ENCODE results near the gene PPP1R12B.
"Not testable (repeated sequence)": the region's sequence is repeated elsewhere in the genome, so short reads cannot be mapped to it uniquely, and the experiment has no call there.

PPP1R12B gene

DNA sequence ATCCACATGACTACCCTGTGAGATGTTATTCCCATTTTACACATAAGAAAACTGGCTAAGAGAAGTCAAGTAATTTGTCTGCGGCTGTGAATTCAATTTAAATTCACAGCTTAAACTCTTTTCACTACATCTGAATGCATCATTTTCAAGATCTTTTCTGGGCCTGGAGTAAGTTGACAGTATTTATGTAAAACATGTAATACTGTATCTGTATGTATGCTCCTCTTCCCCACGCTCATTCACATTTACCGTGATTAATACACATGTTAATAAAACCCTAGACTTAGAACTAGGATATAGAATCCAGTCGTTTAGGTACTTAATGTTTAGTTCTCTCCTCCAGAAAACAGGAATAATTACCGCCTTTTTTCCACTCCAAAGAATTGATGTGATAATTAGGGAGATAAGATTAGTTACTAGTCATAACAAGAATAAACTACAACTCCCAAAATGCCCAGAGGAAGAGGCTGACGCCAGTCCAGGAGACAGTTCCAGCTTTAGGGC lies 442 bp upstream of the PPP1R12B start:
- DNase-seq: no peak

- no peak for DNase-seq
Measured at GRCh38 chr1:202349206-202349928, 868 bp downstream of the PPP1R12B start.

- no peak for DNase-seq
Measured at GRCh38 chr1:202351725-202352124, 3.2 kb downstream of the PPP1R12B start.

DNA sequence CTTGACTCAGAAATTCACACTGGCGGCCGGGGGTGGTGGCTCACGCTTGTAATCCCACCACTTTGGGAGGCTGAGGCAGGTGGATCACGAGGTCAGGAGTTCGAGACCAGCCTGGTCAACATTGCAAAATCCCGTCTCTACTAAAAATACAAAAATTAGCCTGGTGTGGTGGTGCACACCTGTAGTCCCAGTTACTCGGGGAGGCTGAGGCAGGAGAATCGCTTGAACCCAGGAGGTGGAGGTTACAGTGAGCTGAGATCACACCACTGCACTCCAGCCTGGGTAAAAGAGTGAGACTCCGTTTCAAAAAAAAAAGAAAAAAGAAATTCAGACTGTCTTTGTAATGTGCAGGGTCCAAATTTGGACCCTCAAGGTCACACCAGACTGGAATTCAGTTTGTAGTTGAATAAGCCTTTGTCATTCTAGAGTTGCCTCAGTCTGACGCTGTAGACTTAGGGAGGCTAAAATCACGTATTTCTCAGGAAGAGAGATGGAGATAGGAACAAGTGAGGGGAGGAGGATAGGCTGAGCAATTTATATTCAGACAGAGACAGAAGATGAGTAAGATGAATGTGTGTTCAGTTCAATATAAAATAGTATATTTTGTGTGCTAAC lies 4.2 kb downstream of the PPP1R12B start:
- not testable (repeated sequence) for DNase-seq

GRCh38 chr1:202355944-202356553 lies 7.5 kb downstream of the PPP1R12B start:
- DNase-seq: no peak

GRCh38 chr1:202357506-202357905 lies 9.0 kb downstream of the PPP1R12B start:
- no peak for DNase-seq

GRCh38 chr1:202361224-202361623 lies 12.7 kb downstream of the PPP1R12B start:
- no peak for DNase-seq

- DNase-seq: no peak
Measured at GRCh38 chr1:202361701-202362100, 13.2 kb downstream of the PPP1R12B start.

GRCh38 chr1:202362212-202362611 lies 13.7 kb downstream of the PPP1R12B start:
- DNase-seq: no peak

DNA sequence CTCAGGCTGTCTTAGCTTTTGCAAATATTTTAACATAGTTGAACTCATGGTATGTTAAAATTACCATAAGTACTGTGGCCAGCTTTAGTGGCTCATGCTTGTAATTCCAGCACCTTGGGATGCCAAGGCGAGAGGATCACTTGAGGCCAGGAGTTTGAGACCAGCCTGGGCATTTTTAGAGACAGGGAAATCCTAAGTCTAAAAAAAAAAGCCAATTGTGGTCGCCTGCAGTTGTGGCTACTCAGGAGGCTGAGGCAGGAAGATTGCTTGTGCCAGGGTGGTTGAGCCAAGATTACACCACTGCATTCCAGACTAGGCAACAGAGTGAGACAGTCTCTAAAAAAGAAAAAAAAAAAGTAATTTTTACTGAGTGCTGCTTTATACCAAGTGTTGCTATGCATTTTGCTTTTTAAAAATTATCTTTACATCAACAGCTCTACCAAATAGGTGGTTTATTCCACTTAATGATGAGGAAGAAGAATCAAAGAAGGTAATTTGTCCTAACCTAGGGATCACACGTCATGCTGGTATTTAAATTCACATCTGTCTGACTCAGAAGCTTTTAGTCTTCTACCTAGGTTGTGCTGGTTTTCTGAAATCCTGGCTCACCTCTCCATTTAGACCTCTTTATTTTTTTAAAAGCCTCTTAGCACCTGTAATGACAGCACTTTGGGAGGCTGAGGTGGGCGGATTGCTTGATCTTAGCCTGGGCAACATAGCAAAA lies 16.8 kb downstream of the PPP1R12B start:
- DNase-seq: no peak

- no peak for DNase-seq
Measured at GRCh38 chr1:202367271-202367670, 18.8 kb downstream of the PPP1R12B start.

GRCh38 chr1:202370906-202371305 lies 22.4 kb downstream of the PPP1R12B start:
- not testable (repeated sequence) for DNase-seq

DNA sequence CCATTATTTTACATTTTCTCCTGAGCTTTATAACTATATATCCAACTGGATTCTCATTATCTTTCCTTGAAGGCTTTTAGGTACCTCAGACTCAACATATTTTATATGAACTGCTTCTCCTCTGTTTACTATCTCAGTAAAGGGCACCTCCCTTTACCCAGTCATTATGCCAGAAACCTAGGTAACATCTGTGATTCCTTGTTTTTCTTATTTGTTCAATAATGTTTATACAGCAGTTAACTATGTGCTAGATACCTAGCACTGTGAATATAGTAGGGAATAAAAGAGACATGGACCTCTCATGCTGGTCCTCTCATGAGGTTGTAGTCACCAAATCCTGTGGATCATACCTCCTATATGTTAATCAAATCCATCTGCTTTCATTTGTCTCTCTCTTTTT lies 25.6 kb downstream of the PPP1R12B start:
- DNase-seq: no peak

DNA sequence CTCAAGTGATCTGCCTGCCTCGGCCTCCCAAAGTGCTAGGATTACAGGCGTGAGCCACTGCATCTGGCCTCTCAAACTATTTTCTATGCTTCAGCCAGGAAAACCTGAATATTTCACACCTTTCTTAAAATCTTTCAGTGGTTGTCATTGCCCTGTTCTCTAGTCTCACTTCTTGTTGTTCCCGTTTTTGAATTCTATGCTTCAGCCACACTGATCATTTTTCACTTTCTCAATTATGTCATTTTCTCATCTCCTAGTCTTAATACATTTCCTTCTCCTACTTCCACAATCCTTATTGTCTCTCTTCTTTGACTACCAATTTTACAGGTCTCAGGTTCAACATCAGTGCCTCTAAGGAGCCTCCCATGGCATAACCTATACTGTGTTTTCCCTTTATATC lies 26.7 kb downstream of the PPP1R12B start:
- not testable (repeated sequence) for DNase-seq

DNA sequence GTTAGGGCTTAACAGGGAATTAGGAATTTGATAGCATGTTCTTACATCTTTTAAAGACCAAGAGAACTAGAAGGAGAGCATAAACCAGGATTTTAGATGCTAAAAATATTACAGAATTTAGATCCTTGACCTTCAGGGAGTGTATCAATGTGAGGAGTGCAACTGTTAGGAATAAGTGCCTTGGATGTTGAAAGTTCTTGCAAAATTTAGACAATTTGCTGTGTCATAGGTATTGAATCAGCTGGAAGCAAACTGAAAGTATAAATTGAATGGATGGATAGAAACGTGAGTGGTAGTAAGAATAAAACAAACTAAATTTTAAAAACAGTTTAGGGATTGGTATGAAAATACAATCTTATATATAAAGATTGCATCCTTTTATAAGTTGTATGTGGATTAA lies 27.7 kb downstream of the PPP1R12B start:
- DNase-seq: no peak

DNA sequence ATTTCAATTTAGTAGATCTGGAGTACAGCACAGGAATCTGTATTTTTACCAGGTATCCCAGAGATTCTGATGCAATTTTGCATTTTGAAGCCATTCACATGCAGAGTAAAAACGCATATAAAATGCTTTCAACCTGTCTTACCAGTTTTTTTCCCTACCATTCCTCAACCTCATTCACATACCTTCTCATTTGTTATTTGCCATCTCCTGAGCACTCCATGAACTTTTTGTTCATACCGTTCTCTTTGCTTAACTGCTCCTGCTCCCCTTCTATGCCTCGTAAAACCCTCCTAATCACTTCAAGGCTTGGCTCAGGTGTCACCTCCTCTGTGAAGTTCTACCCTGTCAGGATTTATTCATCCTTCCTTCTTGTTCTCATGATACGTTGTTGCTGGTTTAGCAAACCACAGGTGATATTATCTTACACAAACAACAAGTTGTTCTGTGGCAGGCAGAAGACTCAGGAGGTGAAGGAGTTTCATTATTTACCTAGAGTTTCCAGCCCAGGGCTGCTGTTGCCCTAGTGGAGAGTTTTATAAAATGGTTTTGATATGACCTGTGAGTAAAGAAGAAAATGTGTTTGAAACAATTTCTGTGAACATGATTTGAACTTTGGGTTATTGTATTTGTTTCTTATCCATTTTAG lies 31.5 kb downstream of the PPP1R12B start:
- not testable (repeated sequence) for DNase-seq

DNA sequence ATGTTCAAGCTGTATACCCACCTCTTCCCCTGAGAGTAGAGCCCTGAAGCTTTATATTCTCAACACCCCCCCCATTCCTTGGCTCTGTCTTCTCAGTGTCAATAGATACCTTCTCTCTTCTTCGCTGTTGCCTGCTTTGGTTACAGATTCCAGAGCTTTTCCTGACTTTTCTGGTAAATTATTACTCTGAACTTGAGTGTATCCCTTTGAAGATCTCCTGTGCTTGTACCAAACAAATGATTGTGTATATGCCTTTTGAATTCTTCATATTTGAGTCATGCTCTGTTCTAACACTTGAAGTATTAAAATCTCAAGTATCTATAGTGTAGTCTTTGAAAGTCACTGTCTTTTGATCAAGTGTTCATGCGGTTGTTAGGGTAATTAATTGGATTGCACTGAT lies 32.0 kb downstream of the PPP1R12B start:
- DNase-seq: not testable (repeated sequence)

GRCh38 chr1:202381867-202382266 lies 33.4 kb downstream of the PPP1R12B start:
- not testable (repeated sequence) for DNase-seq

DNA sequence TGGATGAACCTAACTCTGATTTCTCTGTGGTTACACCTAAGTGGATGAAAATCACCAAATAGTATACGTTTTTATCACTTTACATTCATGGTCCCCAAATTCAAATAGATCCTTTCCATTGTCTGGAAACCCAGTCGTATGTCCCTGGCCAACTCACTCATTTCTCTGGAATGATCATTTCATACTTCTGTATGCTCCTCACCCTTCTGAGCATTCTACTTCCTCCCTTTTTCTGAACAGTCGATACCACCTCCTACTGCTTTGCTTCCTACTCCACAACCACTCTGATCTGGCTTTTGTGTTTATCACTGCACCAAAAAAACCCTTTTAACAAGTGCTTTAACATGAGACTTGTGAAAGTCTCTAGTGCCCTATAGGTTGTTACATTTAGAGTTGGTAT lies 47.3 kb downstream of the PPP1R12B start:
- DNase-seq: not testable (repeated sequence)

- DNase-seq: no peak
Measured at GRCh38 chr1:202397256-202397655, 48.8 kb downstream of the PPP1R12B start.

GRCh38 chr1:202398439-202398838 lies 49.9 kb downstream of the PPP1R12B start:
- DNase-seq: not testable (repeated sequence)

- DNase-seq: not testable (repeated sequence)
Measured at GRCh38 chr1:202401771-202402170, 53.3 kb downstream of the PPP1R12B start.

- not testable (repeated sequence) for DNase-seq
Measured at GRCh38 chr1:202403381-202403780, 54.9 kb downstream of the PPP1R12B start.
